Subcutaneous abdominal adipose tissue (tissue), 5 donors: ENCODE results near the gene COL11A2.

ENCODE experiments used
- H3K27ac ChIP-seq: one replicate; pipeline ENCODE4 v1.7.0; 2013; ENCODE audit warnings: low read depth, mild to moderate bottlenecking, inconsistent platforms, low read length, moderate library complexity
- H3K27me3 ChIP-seq, 5 donors: one replicate each; pipeline ENCODE4 v1.7.0; 2013; ENCODE audit warnings: low read length in 5 of 5, inconsistent platforms in 1 of 5; ENCODE audit not compliant: control insufficient read depth in 5 of 5, insufficient read depth in 4 of 5
- H3K36me3 ChIP-seq, 5 donors: one replicate each; pipeline ENCODE4 v1.7.0; 2013; ENCODE audit warnings: low read length in 5 of 5; ENCODE audit not compliant: control insufficient read depth in 5 of 5, insufficient read depth in 5 of 5
- H3K4me1 ChIP-seq, 5 donors: one replicate each; pipeline ENCODE4 v1.7.0; 2013; ENCODE audit warnings: low read length in 5 of 5, mild to moderate bottlenecking in 3 of 5, moderate library complexity in 1 of 5; ENCODE audit not compliant: control insufficient read depth in 5 of 5, insufficient read depth in 5 of 5
- H3K4me3 ChIP-seq, 5 donors: one replicate each; pipeline ENCODE4 v1.7.0; 2013; ENCODE audit warnings: low read length in 5 of 5, low read depth in 1 of 5
- H3K9ac ChIP-seq, 5 donors: one replicate each; pipeline ENCODE4 v1.7.0; 2013; ENCODE audit warnings: low read length in 5 of 5, mild to moderate bottlenecking in 4 of 5, moderate library complexity in 3 of 5
- H3K9me3 ChIP-seq, 5 donors: one replicate each; pipeline ENCODE4 v1.7.0; 2013; ENCODE audit warnings: low read length in 5 of 5; ENCODE audit not compliant: control insufficient read depth in 5 of 5
- donor health status: healthy.
- donor health status: healthy.
- donor health status: healthy.
- donor health status: healthy.
- donor health status: healthy.

COL11A2 gene

DNA sequence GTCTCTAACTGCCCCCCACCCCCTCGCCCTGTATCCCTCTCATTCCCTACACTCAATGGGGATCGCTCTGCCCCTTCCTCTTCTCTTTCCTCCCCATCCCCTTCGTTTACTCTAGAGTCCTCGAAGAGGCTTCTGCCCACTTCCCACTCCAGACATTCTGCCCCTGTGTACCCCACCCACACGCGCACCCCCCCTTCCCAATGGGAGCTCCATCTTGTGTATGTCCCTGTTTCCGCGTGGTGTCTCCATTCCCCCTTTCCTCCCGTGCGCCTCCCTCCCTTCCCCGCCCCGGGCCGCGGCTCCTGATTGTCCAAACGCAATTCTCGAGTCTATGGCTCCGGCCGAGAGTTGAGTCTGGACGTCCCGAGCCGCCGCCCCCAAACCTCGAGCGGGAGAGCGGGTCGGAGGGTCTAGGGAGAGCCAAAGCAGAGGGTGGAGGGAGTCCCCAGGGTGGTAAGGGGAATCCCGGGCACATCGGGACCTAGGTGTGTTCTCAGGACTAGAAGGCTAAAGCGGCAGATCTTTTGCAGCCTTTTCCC lies 15.4 kb upstream of the COL11A2 start:
- peak overlapping the region; percentile 87 for H3K27ac ChIP-seq
- no peaks in the 10 kb centered on the region for H3K27me3 ChIP-seq
- H3K36me3 ChIP-seq: peaks cover 4 to 33% (median 32%) of the 10 kb centered on the region in 5 donors
- peak overlapping the region; percentile 78 to 89 (median 83) for H3K4me3 ChIP-seq
- peaks cover 4 to 40% (median 33%) of the 10 kb centered on the region in 5 donors for H3K4me1 ChIP-seq
- peak overlapping the region; percentile 48 to 98 (median 94) for H3K9ac ChIP-seq
- H3K9me3 ChIP-seq: no peaks in the 10 kb centered on the region

DNA sequence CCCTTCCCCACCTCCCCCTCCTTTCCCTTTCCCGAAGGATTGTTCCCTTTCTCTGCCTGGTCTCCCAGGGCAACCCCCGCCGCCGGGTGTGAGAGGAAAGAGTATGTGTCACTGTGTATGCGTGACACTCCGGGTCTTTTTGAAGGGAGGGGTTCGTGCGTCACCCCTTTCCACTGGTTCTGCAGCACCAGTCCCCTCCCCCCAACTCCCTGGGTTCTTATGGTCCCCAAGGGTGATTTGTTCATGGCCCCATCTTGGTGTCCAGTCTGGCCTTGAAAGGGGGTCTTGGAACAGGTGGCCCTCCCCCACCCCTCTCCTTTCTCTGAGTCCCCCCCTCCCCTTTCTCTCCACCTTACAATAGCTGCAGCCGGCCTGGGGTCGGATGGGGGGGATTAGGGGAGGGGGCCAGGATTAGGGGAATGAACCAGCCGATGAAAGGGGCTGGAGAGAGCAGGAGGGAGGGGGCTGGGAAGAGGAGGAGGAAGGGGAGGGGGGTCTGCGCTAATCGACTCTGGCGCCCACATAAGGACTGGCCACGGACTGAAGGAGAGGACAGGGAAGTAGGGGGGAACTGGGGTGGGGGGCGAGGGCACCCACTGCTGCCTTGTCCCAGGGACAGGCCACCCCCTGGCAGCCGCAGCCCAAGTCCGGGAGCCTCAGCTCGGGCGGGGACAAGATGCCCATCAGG lies 14.7 kb upstream of the COL11A2 start:
- Histone ChIP-seq H3K4me1 (peaks cover 7 to 43% (median 36%) of the 10 kb centered on the region in 5 donors), H3K9me3 (no peaks in the 10 kb centered on the region), H3K9ac (peak overlapping the region in 3 of 5 donors; percentile 93 to 98 (median 95)), H3K36me3 (peaks cover 7 to 39% (median 37%) of the 10 kb centered on the region in 5 donors), H3K4me3 (peak overlapping the region; percentile 55 to 89 (median 83)), H3K27me3 (no peaks in the 10 kb centered on the region), H3K27ac (peak overlapping the region; percentile 87)

DNA sequence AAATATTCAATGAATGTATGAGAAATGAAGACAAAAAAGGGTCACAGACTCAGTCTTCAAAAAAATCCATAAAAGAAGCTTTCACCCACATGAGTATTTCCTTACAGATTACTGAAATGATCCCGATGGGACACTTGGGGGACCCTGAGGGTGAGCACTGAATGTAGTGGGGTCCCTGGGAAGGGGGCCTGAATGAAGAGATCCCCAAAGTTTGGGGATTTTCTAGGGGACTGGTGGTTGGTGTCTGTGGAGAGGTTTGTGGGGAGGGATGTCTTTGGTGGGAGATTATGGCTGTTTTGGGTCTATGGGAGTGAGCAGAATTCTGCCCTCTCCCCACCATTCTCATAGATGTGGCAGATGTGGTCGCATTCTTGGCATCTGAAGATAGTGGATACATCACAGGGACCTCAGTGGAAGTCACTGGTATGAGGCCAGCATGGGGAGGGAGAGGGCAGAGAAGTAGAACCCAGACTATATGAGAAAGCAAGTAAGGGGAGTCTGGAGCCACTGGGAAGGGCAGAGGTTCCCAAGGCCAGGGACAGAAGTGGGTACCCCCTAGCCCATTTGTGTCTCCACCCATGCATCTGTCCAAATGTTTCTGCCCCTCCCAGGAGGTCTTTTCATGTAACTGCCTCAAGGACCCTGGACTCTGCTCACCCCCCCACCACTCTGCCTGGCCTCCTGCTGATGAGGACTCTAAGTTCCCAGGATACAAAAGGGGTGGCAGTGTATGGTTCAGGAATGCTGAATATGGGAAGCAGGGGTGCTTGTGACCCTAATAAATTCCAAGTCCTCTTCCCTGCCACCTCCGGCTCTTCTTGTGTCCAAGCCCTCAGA lies 14.0 kb upstream of the COL11A2 start:
- no peak overlapping the region for H3K9ac ChIP-seq
- H3K4me1 ChIP-seq: peaks cover 14 to 50% (median 44%) of the 10 kb centered on the region in 5 donors
- H3K27me3 ChIP-seq: no peaks in the 10 kb centered on the region
- no peak overlapping the region for H3K27ac ChIP-seq
- H3K4me3 ChIP-seq: no peak overlapping the region
- no peaks in the 10 kb centered on the region for H3K9me3 ChIP-seq
- peaks cover 7 to 40% (median 34%) of the 10 kb centered on the region in 5 donors for H3K36me3 ChIP-seq

DNA sequence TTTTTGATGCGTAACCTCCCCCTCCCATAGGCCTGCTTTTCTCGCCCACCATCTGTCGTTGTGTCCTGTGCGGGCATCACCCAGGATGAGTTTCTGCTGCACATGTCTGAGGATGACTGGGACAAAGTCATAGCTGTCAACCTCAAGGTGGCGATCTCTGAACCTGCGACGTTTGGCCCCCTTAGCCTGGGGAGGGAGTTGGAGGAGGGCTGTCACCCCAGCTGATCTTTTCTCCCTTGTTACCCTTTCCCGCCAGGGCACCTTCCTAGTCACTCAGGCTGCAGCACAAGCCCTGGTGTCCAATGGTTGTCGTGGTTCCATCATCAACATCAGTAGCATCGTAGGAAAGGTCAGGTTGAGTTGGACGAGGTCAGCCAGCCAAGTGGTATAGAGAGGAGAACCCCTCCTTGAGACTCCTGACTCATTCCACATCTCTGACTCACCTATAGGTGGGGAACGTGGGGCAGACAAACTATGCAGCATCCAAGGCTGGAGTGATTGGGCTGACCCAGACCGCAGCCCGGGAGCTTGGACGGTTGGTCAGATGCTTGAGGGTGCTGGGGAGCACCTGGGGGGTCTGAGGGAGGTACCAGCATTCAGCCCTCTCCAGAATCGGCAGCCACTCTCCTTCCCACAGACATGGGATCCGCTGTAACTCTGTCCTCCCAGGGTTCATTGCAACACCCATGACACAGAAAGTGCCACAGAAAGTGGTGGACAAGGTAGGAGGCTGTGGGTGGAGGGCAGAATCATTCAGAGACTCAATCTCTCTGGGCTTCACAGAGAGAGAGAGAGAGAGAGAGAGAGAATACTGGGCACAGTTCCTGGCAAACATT lies 13.1 kb upstream of the COL11A2 start:
- H3K27ac ChIP-seq: no peak overlapping the region
- no peaks in the 10 kb centered on the region for H3K9me3 ChIP-seq
- peak overlapping the region; percentile 60 to 88 (median 79) for H3K4me3 ChIP-seq
- H3K36me3 ChIP-seq: peaks cover 7 to 34% (median 31%) of the 10 kb centered on the region in 5 donors
- H3K9ac ChIP-seq: peak overlapping the region in 4 of 5 donors; percentile 76 to 87 (median 84)
- H3K4me1 ChIP-seq: peaks cover 14 to 53% (median 46%) of the 10 kb centered on the region in 5 donors
- H3K27me3 ChIP-seq: no peaks in the 10 kb centered on the region

DNA sequence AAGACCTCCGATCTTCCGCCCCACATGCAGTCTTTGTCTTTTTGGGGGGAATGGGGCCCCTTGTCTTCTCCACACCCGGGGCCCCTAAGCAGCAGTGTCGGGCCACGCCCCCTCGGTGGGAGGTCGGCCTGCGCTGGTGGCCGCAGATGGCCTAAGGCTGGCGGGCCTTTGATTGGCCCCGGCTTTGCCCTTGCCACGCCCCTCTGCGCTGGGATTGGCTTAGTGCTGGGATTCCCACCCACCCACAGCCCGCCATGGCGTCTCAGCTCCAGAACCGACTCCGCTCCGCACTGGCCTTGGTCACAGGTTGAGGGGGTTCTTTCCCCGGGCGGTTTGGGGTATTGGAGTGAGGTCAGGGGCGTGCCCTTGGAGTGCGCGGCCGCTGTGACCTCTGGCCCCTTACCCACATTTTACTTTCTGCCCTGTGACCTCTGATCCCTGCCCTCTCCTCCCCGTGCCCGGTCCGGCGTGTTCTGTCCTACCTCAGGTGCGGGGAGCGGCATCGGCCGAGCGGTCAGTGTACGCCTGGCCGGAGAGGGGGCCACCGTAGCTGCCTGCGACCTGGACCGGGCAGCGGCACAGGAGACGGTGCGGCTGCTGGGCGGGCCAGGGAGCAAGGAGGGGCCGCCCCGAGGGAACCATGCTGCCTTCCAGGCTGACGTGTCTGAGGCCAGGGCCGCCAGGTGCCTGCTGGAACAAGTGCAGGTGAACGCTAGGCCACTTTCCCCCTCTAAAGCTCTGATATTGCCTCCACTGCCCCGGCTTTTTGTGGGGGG lies 12.3 kb upstream of the COL11A2 start, which contains the start of gene HSD17B8:
TSS of gene HSD17B8 (plus strand) at position 241 of the 776 bp plus-strand sequence. CDS start at position 255, 14 bp downstream.
- Histone ChIP-seq H3K4me1 (peaks cover 15 to 56% (median 50%) of the 10 kb centered on the region in 5 donors), H3K9me3 (no peaks in the 10 kb centered on the region), H3K9ac (peak within 1 kb of the TSS in 4 of 5 donors; percentile 76 to 87 (median 84)), H3K27me3 (no peaks in the 10 kb centered on the region), H3K27ac (peak within 1 kb of the TSS; percentile 50), H3K4me3 (peak within 1 kb of the TSS; percentile 60 to 88 (median 79)), H3K36me3 (peaks cover 7 to 26% (median 23%) of the 10 kb centered on the region in 5 donors)

DNA sequence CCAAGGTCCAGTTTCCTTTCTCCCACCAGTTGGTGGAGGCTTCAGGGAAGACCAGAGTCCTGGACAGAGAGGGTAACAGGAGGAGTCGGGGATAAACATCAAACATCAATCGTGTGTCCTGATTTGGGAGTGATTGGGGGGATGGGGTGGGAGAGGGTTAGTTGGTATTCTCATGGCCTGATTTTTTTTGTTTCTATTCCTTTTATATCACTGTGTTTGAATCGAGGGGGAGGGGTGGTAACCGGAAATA lies 11.8 kb upstream of the COL11A2 start:
- peak overlapping the region; percentile 50 for H3K27ac ChIP-seq
- peaks cover 7 to 23% (median 19%) of the 10 kb centered on the region in 5 donors for H3K36me3 ChIP-seq
- H3K9me3 ChIP-seq: no peaks in the 10 kb centered on the region
- no peak overlapping the region for H3K9ac ChIP-seq
- no peaks in the 10 kb centered on the region for H3K27me3 ChIP-seq
- peaks cover 17 to 60% (median 53%) of the 10 kb centered on the region in 5 donors for H3K4me1 ChIP-seq
- peak overlapping the region in 2 of 5 donors; percentile 11 to 88 for H3K4me3 ChIP-seq

DNA sequence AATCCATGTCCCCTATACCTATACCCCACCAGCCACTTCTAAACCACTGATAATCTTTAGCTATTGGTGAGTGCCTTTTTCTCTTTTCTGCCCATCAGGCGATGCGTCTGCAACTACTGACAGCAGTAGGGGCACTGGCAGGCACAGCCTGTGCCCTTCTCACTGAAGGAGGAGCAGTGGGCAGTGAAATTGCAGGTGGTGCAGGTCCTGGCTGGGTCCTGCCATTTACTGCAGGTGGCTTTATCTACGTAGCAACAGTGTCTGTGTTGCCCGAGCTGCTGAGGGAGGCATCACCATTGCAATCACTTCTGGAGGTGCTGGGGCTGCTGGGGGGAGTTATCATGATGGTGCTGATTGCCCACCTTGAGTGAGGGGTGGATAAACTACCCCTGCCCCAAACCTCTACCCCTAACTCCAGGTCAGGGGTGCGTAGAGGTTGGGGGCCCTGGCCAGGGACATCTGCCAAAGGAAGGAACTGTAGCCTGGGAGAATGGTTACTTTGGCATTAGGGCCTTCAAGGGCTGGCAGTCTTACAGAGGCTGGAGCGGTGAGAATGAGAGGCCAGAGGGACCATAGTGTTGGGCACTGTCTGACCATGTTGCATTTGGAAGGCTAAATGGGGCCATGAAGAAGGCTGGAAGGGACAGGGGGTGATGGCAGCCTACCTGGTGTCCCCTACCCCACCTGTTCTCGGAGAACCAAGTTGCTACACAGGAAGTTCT lies 11.3 kb upstream of the COL11A2 start:
- Histone ChIP-seq H3K36me3 (peaks cover 7 to 23% (median 19%) of the 10 kb centered on the region in 5 donors), H3K27me3 (no peaks in the 10 kb centered on the region), H3K9ac (no peak overlapping the region), H3K4me1 (peaks cover 17 to 60% (median 52%) of the 10 kb centered on the region in 5 donors), H3K4me3 (peak overlapping the region in 1 of 5 donors; percentile 11), H3K27ac (peak overlapping the region; percentile 50), H3K9me3 (no peaks in the 10 kb centered on the region)

DNA sequence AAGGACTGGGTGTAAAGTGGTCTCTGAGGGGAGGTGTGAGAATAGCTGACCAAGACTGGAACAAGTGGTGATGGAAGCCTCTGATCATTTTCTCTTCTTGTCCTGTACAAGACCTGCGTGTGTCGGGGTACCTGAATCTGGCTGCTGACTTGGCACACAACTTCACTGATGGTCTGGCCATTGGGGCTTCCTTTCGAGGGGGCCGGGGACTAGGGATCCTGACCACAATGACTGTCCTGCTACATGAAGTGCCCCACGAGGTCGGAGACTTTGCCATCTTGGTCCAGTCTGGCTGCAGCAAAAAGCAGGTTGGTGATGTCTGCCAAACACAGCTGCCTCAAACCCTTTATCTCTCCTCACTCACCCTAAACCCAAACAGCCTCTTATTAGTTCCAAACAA lies 10.5 kb upstream of the COL11A2 start:
- H3K9me3 ChIP-seq: no peaks in the 10 kb centered on the region
- peak overlapping the region in 1 of 5 donors; percentile 16 for H3K9ac ChIP-seq
- no peak overlapping the region for H3K27ac ChIP-seq
- H3K27me3 ChIP-seq: no peaks in the 10 kb centered on the region
- H3K4me1 ChIP-seq: peaks cover 17 to 65% (median 57%) of the 10 kb centered on the region in 5 donors
- peaks cover 7 to 26% (median 19%) of the 10 kb centered on the region in 5 donors for H3K36me3 ChIP-seq
- no peak overlapping the region for H3K4me3 ChIP-seq
